Measurements from ENCODE around the gene STS.

DNA sequence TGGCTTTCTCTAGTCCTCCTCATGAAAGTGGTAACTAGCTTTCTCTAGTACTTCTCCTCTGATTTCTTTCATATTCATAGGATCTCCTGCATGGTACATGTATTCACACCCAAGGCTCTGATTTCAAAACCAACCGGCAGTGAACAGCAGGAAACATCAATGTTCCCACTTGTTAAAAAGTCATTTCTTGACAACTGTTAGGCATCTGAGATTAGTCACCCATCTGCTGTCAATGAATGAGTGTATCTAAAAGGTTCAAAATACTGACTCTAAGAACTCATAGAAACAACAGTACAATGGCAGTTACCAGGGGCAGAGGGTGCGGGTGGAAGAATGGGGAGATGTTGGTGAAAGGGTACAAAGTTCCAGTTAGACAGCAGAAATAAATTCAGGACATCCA lies 31.9 kb downstream of the STS start:
- TF ChIP-seq, protein P1, sequence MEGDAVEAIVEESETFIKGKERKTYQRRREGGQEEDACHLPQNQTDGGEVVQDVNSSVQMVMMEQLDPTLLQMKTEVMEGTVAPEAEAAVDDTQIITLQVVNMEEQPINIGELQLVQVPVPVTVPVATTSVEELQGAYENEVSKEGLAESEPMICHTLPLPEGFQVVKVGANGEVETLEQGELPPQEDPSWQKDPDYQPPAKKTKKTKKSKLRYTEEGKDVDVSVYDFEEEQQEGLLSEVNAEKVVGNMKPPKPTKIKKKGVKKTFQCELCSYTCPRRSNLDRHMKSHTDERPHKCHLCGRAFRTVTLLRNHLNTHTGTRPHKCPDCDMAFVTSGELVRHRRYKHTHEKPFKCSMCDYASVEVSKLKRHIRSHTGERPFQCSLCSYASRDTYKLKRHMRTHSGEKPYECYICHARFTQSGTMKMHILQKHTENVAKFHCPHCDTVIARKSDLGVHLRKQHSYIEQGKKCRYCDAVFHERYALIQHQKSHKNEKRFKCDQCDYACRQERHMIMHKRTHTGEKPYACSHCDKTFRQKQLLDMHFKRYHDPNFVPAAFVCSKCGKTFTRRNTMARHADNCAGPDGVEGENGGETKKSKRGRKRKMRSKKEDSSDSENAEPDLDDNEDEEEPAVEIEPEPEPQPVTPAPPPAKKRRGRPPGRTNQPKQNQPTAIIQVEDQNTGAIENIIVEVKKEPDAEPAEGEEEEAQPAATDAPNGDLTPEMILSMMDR (IDR thresholded peaks at IDR 0.05; ENCODE audit: insufficient read depth, low read depth, low read length), result no peak
- TF ChIP-seq EZH2 (IDR thresholded peaks at IDR 0.05; ENCODE audit: insufficient read depth, low read length), result no peak

Measured in astrocyte (in vitro differentiated cells and primary cell).